GM04504 (cell line): Measurements from ENCODE around the gene ZNF260.

Experiments
- DNase-seq: peaks from one replicate; pipeline ENCODE4 v3.0.0-alpha.2; 2012; ENCODE audit warnings: low read depth

Gene ZNF260

GRCh38 chr19:36489920-36490415, 38.1 kb downstream of the ZNF260 start:
- DNase-seq = no peak

DNA sequence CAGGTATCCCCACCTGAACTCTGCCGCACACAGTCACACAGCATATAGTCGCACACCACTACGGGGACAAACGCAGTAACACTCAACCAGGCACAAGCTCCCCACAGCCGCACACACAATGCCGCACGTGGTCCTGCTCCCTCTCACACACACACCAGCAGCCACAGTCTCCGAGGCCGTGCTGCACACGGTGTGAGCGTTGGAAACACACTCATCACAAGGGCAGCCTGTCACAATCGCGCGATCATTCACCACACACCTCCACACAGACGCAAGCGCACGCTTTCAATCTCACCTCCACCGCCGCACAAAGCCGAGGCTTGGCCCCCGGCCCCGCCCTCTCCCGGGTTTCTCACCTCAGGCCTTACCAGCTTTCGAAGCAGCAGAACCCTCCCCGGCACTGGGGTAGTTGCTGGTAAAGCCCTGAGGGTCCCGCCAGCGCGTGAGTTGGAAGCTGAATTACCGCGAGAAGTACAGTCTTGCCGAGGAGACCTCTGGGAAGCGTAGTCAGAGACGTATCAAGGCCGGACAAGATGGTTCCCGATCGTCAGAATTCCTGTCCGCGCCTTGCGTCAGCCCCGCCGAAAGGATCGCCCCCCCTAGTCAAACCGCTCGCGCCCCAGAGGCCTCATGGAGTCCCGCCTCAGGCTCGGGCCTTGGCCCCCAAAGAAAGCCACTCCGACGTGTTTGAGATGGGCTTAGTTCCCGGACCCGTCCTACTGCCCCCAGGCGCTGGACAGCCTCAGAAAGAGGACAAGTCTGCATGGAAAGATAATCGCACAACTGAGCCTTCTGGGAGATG, 38.8 kb downstream of the ZNF260 start, which contains the start of gene ZNF566:
TSS of gene ZNF566 (minus strand) at position 444 of the 802 bp plus-strand sequence. CDS start 13,004 bp downstream, outside the sequence.
- DNase-seq = peak; percentile 90

- DNase-seq = no peak
These were observed 39.3 kb downstream of the ZNF260 start for GRCh38 chr19:36488846-36489117.

GRCh38 chr19:36488118-36488845, 39.8 kb downstream of the ZNF260 start:
- no peak for DNase-seq

DNA sequence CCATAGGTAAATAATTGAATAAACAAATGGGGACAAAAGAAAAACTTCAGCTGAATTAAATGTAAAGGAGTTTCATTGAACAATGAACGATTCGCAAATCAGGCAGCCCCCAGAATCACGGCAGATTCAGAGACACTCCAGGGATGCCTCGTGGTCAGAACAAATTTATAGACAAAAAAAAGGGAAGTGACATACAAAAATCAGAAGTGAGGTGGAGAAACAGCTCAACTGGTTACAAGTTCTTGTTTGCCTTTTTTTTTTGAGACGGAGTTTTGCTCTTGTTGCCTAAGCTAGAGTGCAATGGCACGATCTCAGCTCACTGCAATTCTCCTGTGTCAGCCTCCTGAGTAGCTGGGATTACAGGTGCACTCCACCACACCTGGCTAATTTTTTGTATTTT, 44.4 kb downstream of the ZNF260 start:
- no peak for DNase-seq

DNA sequence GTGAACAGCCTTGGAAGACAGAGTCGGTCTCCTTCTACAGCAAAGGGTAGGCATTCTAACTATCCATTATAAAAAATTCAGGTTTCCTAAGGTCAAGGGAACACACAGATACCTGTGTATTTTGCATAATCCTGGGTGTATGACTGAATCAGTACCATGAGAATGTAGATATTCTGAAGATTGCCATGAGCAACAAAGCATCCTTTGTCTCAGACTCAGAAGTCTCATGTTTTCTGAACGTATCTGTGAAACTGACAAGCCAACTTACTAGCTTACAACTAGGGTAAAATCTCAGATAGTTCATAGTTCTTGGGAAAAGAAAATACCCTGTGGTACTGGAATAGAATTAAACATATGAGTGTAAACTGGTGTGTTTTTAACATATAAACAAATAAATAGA, 45.2 kb downstream of the ZNF260 start:
- DNase-seq = no peak
